ENCODE measurements around the gene PAXX.

PAXX gene

DNA sequence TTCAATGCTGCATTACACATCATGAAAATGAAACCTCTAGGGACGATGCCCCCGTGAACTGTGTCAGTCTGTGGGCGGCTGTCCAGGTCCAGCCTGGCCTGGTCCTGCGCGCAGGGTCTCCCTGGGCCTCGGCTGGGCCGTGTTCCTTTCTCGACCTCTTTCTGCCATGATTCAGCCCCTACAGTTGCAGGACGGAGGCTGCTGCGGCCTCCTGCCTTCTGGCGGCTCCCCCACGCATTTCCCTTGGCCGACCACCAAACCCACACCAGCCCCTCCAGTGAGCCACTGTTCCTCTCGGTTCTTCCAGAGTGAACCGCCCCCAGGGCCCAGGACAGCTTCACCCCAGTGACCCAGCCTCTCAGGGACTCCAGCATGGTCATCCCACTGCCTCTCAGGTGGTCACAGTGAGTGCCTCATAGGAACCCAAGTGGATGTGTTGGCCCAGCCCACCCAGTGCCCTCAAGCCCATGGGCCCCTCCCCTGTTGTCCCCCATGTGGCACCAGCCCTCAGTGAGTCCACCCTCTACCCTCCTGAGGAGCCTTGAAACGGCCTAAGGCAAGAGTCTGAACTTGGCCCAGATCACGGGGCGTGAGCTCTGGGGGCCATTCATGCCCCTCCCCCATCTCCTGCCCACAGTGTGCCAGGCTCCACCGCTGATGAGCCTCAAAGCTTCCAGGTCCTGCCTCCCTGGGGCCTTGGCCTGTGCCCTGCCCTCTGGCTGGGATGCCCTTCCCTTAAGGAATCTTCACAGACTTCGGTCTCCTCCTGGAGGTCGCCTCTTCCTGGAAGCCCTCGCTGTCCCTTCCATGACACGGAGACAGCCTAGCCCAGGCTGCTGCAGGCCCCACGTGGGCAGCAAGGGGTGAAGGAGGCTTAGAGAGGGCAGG lies 14.1 kb downstream of the PAXX start:
- DNase-seq (ENCODE audit: low read depth) = no peak

DNA sequence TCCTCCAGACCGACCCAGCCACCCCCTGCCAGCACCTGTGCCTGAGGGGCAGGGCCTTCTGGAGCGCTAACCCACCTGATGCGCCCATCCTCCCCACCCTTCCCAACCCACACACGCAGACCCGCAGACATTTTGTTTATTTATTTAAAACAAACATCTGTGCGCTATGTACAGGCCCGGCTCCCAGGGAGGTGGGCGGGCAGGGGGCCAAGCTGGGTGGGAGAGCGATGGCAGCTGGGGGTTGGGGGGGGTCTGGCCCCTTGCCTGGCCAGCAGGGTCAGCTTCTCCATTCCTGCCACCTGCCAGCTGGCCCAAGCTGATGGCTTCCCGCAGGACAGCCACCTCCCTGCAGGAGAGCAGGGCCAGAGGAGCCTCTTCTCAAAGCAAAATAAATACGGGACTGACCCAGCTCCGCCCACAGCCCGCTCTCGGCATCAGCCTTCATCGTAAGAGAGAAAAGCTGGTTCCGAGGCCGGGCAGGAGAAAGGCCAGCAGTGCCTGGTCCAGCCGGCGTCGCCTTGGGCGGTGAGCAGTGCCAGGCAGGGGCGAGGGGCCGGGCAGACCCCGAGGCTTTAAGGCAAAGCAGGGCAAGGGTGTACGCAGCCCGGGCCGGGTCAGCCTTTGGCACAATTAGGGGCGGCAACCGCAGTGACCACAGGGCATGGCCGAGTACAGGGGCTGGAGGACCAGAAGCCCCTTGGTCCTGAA lies 15.0 kb downstream of the PAXX start:
- DNase-seq (ENCODE audit: low read depth) = no peak

- no peak for DNase-seq (ENCODE audit: low read depth)
Observed at GRCh38 chr9:137007816-137008270, 15.6 kb downstream of the PAXX start.

DNA sequence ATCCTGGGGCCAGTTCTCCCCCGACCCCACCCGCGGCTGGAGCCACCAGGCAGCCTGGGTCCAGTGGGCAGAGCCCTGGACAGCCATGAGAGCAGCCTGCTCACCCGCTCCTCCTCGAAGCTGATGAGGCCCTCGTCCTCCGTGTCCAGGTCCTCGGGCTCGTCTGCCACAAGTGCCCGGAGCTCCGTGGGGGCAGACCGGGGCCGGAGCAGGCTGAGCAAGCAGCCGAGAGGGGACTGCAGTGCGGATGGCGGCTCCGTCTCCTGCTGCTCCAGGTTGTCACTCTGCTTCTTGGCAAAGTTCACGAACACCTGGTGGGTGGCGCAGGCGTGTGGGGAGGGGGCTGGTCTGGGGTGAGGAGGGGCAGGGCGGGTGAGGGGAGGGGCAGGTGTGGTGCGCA lies 16.1 kb downstream of the PAXX start:
- no peak for DNase-seq (ENCODE audit: low read depth)

GRCh38 chr9:137009217-137009616 lies 17.0 kb downstream of the PAXX start:
- no peak for DNase-seq (ENCODE audit: low read depth)

DNA sequence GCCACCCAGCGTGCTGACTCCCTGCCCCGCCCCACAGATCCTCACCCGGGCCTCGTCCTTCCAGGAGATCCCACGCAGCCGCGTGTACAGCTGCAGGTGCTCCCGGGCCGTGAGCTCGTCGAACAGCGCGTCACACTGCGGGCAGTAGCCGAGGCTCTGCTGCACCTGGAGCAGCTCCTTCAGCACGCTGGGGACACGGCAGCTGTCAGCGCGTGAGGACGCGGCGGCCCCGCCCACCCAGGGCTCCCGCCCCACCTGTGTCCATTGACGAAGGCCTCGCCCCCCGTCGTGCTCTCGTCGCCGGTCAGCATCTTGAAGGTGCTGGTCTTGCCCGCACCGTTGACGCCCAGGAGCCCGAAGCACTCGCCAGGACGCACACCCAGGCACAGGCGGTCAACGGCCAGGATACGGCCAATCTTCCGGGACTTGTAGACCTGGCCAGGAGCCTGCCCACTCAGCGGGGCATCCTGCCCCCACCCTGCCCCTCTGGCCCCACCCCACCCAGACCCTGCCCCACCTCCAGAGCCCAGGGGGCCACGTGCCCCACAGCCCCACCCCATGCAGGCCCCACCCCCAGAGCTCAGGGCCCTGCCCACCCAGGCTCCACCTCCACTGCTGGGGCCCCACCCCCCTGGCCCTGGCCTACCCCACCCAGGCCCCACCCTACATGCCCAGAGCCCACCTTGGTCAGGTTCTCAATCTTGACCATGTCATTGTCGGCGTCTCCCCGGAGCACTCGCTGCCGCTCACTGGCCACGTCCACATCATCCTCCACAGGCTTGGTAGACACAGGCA lies 17.9 kb downstream of the PAXX start:
- DNase-seq (ENCODE audit: low read depth) = no peak

GRCh38 chr9:137011156-137011555 lies 18.9 kb downstream of the PAXX start:
- no peak for DNase-seq (ENCODE audit: low read depth)

DNA sequence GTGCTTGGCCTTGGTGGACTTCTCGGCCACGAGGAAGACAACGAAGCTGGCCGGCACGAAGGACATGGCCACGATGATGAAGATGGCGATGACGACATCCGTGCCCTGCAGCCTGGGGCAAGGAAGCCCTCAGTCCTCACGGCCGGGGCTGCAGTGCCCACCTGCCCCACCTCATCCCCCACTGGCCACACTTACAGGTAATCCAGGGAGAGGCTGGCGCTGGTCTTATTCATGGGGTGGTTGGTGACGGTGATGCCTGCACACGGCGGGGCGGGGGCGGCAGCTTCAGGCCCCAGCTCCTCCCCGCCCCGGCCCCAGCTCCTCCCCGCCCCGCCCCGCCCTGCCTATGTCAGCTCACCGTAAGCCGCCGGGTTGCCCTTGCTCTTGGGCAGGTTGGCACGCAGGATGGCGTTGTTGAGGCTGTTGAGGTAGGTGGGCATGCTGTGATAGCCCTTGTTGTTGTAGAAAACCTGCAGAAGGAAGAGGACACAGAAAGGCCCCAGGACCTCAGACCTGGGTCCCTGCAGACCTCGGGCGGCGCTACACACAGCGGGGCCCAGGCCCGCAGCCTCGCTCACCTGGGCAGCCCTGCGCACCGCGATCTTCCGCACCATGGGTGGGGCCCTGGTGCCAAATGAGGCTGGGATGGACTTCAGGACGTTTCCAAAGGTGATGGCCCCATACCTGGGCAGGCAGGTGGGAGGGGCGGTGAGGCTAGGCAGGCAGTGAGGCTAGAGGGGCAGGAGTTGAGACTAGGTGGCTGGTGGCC lies 19.9 kb downstream of the PAXX start:
- DNase-seq (ENCODE audit: low read depth) = no peak

DNA sequence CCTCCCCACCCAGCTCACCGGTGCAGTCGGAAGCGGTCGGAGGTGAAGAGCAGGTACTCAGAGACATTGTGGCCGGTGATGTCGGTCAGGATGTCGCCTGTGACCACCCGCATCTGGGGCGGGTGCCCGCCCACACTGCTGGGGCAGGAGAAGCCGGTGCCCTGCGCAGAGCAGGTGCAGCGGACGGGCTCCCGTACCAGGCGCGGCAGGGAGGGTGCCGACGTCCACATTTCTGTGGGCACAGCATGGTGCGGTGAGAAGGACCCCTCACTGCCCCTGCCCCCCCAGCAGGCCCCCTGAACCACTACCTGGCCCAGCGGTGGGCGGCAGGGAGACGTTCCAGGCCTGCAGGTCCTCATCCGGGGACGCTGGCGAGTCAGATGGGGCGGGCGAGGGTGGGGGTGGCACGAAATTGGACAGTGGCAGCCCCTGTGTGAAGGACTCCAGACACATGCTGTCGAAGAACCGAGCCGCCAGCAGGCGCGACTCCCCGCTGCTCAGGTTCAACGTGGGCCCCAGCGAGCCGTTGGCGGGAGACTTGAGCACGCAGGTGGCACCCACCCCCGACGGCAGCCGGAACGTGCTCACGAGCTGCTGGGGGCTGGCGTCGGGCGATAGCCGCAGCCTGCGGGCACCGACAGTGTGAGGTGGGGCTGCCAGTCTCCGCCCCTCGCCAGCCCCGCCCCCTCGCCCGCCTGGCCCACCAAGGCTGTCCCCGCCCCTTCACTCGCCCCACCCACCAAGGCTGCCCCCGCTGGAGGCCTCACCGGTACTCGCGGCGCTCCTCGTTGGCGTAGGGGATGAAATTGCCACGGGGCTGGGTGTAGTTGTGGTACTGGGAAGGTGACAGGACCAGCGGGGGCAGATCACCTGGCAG lies 20.7 kb downstream of the PAXX start:
- no peak for DNase-seq (ENCODE audit: low read depth)

DNA sequence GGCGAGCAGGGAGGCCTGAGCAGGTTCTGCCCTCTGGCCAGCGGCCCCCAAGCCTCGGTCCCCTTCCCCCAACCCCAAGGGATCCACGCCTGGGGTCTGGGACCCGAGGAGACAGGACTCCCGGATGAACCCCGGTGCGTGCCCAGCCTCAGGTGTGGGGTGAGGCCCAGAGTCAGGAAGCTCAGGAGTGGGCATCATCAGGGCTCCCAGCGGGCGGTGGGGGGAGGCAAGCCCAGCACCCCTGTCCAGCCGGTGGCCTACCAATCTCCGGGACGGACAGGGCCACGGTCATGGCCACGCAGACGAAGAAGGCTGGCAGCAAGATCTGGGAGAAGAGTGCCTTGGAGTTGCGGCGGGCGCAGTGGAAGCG lies 21.3 kb downstream of the PAXX start:
- no peak for DNase-seq (ENCODE audit: low read depth)

DNA sequence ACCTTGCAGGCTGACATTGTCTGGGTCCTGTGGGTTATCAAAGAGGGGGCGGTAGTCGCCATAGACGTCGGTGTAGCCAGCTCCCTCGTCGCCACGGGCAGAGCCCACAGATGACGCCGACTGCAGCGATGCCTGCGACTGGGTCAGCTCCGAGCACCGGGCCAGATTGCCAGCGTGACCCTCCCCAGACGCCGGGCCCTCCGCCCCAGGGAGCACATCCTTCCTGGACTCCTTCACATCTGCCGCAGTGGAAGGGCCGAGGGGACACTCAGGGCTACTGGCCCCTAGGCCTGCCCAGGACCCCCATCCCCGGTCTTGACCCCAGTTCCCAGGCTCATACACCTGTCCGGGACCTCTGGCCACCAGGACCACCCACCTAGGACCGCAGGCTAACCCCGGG lies 21.9 kb downstream of the PAXX start:
- DNase-seq (ENCODE audit: low read depth) = no peak

DNA sequence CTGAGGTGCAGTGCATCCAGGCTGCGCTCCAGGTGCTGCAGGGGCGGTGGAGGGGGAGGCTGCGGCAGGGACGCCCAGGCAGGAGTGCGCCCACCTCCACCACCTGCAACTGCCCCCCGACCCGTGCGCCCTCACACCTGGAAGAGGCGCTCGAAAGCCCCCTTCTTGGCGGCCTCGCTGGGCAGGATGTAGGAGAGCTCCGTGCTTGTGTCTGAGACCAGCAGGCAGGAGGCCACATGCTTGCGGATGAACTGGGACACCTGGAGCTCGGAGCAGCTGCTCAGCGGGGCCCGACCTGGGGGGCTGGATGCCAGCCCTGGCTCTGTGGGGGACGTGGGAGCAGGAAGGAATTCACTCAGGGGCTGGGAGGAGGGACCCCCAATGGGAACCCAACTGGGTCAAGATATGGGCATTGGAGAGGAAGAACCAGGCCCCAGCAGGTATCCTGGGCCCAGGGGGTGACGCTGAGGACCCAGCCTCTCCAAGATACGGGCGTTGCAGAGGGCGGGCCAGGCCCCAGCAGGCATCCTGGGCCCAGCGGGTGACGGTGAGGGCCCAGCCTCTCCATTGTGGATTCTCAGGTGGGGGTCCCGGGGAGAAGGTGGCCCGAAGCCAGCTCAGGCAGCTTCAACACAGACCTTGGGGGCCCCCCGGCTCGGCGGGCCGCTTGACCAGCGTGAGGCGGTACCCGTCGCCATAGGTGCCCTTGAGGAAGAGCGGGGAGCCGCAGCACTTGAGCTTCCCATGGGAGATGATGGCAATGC lies 22.7 kb downstream of the PAXX start:
- no peak for DNase-seq (ENCODE audit: low read depth)

DNA sequence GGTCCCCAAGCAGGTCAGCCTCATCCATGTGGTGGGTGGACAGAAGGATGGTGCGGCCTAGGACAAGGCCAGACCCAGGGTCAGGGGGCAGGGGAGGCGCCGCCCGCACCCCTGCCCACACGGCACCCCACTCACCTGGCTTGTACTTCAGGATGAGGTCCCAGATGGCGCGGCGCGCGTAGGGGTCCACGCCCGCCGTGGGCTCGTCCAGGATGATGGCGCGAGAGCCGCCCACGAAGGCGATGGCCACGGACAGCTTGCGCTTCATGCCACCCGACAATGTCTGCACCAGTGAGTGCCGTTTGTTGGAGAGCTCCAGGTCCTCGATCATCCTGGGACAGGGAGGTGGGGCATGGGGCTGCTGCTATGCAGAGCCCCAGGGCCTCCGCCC lies 23.3 kb downstream of the PAXX start:
- no peak for DNase-seq (ENCODE audit: low read depth)

DNA sequence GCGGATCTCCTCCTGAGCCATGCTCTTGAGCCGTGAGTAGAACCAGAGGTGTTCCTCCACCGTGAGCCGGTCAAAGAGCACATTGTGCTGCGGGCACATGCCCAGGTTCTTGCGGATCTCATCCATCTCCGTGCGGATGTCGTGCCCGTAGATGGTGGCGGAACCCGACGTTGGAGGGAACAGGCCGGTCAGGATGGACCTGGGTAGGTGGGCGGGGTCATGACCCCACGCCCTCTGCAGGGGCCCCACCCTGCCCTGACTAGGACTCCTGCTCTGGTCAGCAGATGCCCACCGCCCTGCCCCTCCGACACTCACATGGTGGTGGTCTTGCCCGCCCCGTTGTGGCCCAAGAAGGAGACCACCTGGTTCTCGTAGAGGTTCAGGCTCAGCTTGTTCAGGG lies 23.8 kb downstream of the PAXX start:
- DNase-seq (ENCODE audit: low read depth) = no peak

GRCh38 chr9:137016436-137016835 lies 24.2 kb downstream of the PAXX start:
- DNase-seq (ENCODE audit: low read depth) = no peak

- no peak for DNase-seq (ENCODE audit: low read depth)
Observed at GRCh38 chr9:137017071-137017470, 24.8 kb downstream of the PAXX start.

GRCh38 chr9:137017791-137018497 lies 25.7 kb downstream of the PAXX start:
- DNase-seq (ENCODE audit: low read depth) = no peak

DNA sequence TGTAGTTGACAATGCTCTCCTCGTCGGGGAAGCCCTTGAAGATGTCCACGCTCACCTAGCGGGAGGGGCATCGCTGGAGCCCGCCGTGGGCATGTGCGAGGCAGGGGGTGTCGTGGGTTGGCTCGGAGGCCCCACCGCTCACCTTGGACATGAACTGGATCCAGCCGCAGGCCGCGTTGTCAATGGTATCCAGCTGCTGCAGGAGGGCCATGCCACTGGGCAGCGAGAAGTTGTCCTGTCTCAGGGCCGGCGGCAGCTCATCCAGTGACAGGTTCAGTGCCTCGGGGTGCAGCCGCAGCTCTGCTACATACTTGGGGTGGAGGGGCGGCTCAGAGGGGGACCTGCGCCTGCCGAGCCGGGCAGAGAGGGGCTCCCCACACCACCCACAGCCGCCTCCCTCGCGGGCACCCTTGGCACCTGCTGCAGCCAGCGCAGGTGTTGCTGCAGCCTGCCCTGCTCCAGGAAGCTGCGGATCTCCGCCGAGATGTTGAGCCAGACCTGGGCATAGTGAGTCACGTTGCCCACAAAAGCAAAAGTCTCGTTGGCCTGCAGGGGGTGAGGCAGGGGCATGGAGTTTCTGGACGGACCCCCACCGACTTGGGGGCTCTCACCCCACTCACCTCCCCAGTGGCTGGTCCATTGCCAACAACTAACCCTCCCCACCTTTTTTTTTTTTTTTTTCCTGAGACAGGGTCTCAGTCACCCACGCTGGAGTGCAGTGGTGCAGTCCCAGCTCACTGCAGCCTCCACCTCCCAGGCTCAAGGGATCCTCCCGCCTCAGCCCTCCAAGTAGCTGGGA lies 26.7 kb downstream of the PAXX start:
- no peak for DNase-seq (ENCODE audit: low read depth)

All from ELR (cell line).